OCI-LY1 (cell line): ENCODE data around the gene CTTNBP2.

Experiments used
- H2AFZ ChIP-seq: fragments of 200-600 bp; sonication (generic), shearing (Covaris generic); 2 replicates; pipeline ENCODE4 v1.6.0; 2014; ENCODE audit warnings: antibody characterized with exemption, mild to moderate bottlenecking, low read length
- H3F3A ChIP-seq: fragments of 200-600 bp; sonication (generic), shearing (Covaris generic); 2 replicates; pipeline ENCODE4 v1.6.0; 2014; ENCODE audit warnings: mild to moderate bottlenecking, antibody characterized with exemption, low read length, moderate library complexity; ENCODE audit not compliant: insufficient read depth
- H3K27ac ChIP-seq: fragments of 200-600 bp; sonication (generic); 2 replicates; pipeline ENCODE4 v1.5.1; 2014; ENCODE audit warnings: low read length, mixed run types, mild to moderate bottlenecking, low read depth; ENCODE audit not compliant: poor library complexity, severe bottlenecking
- H3K27me3 ChIP-seq: fragments of 200-600 bp; sonication (generic); 2 replicates; pipeline ENCODE4 v1.6.0; 2014; ENCODE audit warnings: antibody characterized with exemption, mild to moderate bottlenecking, low read length, moderate library complexity; ENCODE audit not compliant: insufficient read depth
- H3K36me3 ChIP-seq: fragments of 200-600 bp; sonication (generic); 2 replicates; pipeline ENCODE4 v1.6.1; 2014; ENCODE audit warnings: mild to moderate bottlenecking, antibody characterized with exemption, low read length, moderate library complexity, mixed read lengths; ENCODE audit not compliant: insufficient read depth
- H3K4me1 ChIP-seq: fragments of 200-600 bp; sonication (generic); 2 replicates; pipeline ENCODE4 v1.5.1; 2014; ENCODE audit warnings: mild to moderate bottlenecking, low read length, moderate library complexity; ENCODE audit not compliant: insufficient read depth, severe bottlenecking
- H3K4me2 ChIP-seq: fragments of 200-600 bp; sonication (generic), shearing (Covaris generic); 2 replicates; pipeline ENCODE4 v1.6.1; 2014; ENCODE audit warnings: low read length
- H3K4me3 ChIP-seq: fragments of 200-600 bp; sonication (generic); 2 replicates; pipeline ENCODE4 v1.5.1; 2014; ENCODE audit warnings: low read length, low read depth, mild to moderate bottlenecking, mixed read lengths; ENCODE audit not compliant: poor library complexity, severe bottlenecking
- H3K79me2 ChIP-seq: fragments of 200-600 bp; shearing (Covaris generic); 2 replicates; pipeline ENCODE4 v1.6.1; 2016; ENCODE audit warnings: mixed run types, low read length, mixed read lengths; ENCODE audit not compliant: insufficient read depth
- H3K9ac ChIP-seq: fragments of 200-600 bp; sonication (generic), shearing (Covaris generic); 2 replicates; pipeline ENCODE4 v1.6.1; 2014; ENCODE audit warnings: mild to moderate bottlenecking, low read length, mixed read lengths
- H3K9me2 ChIP-seq: fragments of 200-600 bp; sonication (generic), shearing (Covaris generic); 2 replicates; pipeline ENCODE4 v1.6.1; 2014; ENCODE audit warnings: low read depth, mild to moderate bottlenecking, low read length, mixed read lengths
- H3K9me3 ChIP-seq: fragments of 200-600 bp; shearing (Covaris generic); 2 replicates; pipeline ENCODE4 v1.6.1; 2014; ENCODE audit warnings: low read length, mixed read lengths
- H4K20me1 ChIP-seq: fragments of 200-600 bp; sonication (generic), shearing (Covaris generic); 2 replicates; pipeline ENCODE4 v1.6.0; 2016; ENCODE audit warnings: mild to moderate bottlenecking, low read length; ENCODE audit not compliant: insufficient read depth
- EZH2 ChIP-seq: fragments of 200-600 bp; sonication (generic), shearing (Covaris generic); IDR thresholded peaks from 2 replicates; pipeline ENCODE4 v1.8.0; 2017; ENCODE audit warnings: borderline replicate concordance, mixed run types, mild to moderate bottlenecking, antibody characterized with exemption, low read length, moderate library complexity, mixed read lengths
- TF ChIP-seq, protein P1 (sequence below): fragments of 200-600 bp; sonication (generic), shearing (Covaris generic); IDR thresholded peaks from 2 replicates; pipeline ENCODE4 v1.5.1; 2017; ENCODE audit warnings: mild to moderate bottlenecking, antibody characterized with exemption, low read length, moderate library complexity, mixed read lengths

The CTTNBP2 gene

DNA sequence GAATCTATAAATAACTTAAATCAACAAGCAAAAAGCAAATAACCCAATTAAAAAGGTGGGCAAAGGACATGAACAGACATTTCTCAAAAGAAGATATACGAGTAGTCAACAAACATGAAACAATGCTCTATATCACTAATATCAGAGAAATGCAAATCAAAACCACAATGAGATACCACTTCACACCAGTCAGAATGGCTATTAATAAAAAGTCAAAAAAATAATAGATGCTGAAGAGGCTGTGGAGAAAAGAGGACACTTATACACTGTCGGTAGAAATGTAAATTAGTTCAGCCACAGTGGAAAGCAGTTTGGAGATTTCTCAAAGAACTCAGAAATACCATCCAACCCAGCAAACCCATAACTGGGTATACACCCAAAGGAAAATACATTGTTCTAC, 70.6 kb downstream of the CTTNBP2 start:
- Histone ChIP-seq H2AFZ (no peak overlapping the region), H3K4me1 (no peaks in the 10 kb centered on the region), H3K27ac (no peak overlapping the region), H3K27me3 (no peaks in the 10 kb centered on the region), H3K4me2 (no peak overlapping the region), H3F3A (no peaks in the 10 kb centered on the region), H3K9ac (no peak overlapping the region), H4K20me1 (no peaks in the 10 kb centered on the region), H3K9me2 (no peaks in the 10 kb centered on the region), H3K4me3 (no peak overlapping the region), H3K36me3 (no peaks in the 10 kb centered on the region), H3K9me3 (no peaks in the 10 kb centered on the region), H3K79me2 (no peaks in the 10 kb centered on the region)
- TF ChIP-seq, protein P1, sequence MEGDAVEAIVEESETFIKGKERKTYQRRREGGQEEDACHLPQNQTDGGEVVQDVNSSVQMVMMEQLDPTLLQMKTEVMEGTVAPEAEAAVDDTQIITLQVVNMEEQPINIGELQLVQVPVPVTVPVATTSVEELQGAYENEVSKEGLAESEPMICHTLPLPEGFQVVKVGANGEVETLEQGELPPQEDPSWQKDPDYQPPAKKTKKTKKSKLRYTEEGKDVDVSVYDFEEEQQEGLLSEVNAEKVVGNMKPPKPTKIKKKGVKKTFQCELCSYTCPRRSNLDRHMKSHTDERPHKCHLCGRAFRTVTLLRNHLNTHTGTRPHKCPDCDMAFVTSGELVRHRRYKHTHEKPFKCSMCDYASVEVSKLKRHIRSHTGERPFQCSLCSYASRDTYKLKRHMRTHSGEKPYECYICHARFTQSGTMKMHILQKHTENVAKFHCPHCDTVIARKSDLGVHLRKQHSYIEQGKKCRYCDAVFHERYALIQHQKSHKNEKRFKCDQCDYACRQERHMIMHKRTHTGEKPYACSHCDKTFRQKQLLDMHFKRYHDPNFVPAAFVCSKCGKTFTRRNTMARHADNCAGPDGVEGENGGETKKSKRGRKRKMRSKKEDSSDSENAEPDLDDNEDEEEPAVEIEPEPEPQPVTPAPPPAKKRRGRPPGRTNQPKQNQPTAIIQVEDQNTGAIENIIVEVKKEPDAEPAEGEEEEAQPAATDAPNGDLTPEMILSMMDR: no peak
- no peak for TF ChIP-seq EZH2

DNA sequence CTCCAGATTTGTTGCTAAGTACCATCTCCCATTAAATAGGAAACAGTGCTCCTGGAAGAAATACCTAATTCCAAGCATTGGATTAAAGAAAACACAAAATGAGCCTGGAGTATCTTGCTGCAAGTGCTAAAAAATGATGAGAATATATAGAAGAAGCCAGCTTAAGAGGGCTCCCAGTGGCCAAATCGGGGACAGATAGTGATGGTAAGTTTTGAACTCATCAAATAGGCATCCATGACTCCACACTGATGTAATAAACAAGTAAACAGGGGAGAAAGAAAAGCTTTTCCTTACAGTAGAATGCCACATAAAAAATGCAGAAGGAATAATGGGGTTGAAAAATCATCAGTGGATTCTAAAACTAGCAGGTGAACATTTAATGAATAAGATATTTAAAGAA, 72.4 kb downstream of the CTTNBP2 start:
- Histone ChIP-seq H3K79me2 (no peaks in the 10 kb centered on the region), H3K4me2 (no peak overlapping the region), H3K4me3 (no peak overlapping the region), H3K27me3 (no peaks in the 10 kb centered on the region), H3K9me2 (no peaks in the 10 kb centered on the region), H3K9me3 (no peaks in the 10 kb centered on the region), H4K20me1 (no peaks in the 10 kb centered on the region), H2AFZ (no peak overlapping the region), H3K9ac (no peak overlapping the region), H3K27ac (no peak overlapping the region), H3F3A (no peaks in the 10 kb centered on the region), H3K4me1 (no peaks in the 10 kb centered on the region), H3K36me3 (no peaks in the 10 kb centered on the region)
- TF ChIP-seq, protein P1: no peak
- TF ChIP-seq EZH2: no peak

DNA sequence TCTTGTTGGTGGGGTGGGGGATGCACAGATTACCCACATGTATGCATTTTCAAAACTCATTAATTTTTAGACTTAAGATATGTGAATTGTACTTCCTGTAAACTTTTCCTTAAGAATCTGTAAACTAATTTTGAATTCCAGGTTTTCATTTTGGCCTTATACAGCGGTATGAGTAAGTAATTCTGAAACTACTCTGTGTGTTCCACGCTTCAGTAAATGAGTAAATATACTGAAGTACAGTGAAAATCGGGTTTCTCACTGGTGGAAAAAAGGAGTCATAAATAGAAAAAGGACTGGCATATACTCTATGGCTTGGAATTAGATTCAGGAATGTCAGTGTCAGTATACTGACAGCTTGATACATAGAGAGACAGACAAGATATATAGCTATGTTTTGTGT, 72.8 kb downstream of the CTTNBP2 start:
- H4K20me1 ChIP-seq: no peaks in the 10 kb centered on the region
- no peaks in the 10 kb centered on the region for H3K4me1 ChIP-seq
- no peaks in the 10 kb centered on the region for H3F3A ChIP-seq
- H3K9me2 ChIP-seq: no peaks in the 10 kb centered on the region
- no peak overlapping the region for H2AFZ ChIP-seq
- no peak overlapping the region for H3K9ac ChIP-seq
- H3K4me3 ChIP-seq: no peak overlapping the region
- H3K36me3 ChIP-seq: no peaks in the 10 kb centered on the region
- no peaks in the 10 kb centered on the region for H3K9me3 ChIP-seq
- H3K4me2 ChIP-seq: no peak overlapping the region
- no peak overlapping the region for H3K27ac ChIP-seq
- no peaks in the 10 kb centered on the region for H3K27me3 ChIP-seq
- TF ChIP-seq EZH2: no peak
- TF ChIP-seq, protein P1: no peak
- H3K79me2 ChIP-seq: no peaks in the 10 kb centered on the region
